HK-2 (cell line): Measurements from ENCODE around the gene NSMF.

Experiments
- DNase-seq: peaks from one replicate; pipeline ENCODE4 v3.0.0-alpha.2; 2018; ENCODE audit not compliant: unreplicated experiment

The NSMF gene

GRCh38 chr9:137447722-137448601 lies 11.2 kb downstream of the NSMF start:
- DNase-seq = no peak

DNA sequence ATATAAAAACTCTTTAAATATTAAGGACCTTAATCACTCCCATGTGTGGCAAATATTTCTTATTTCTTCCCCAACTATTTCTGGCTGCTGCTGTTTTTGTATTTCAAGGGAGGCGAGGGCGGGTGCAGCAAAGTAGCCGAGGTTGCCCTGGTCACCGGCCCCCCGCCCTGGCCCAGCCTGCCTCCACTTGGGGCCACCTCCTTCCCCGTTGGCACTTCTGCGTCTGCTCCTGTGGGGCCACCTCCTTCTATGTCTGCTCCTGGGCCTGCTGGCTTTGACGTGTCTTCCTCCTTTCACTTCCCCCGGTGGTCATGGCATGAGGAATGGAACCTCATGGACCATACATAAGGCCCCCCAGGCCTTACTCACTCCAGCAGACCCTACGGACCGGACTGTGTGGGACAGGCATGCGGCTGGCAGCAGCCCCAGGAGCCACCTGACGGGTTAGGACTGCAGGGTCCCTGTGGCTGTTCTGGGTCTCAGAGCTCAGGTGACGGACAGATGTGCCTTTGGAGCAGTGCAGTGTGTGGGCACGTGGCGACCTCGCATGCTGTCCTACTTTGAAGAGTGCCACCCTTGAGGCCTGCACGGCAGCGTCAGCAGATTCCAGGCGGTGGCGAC lies 12.2 kb downstream of the NSMF start:
- DNase-seq = no peak

GRCh38 chr9:137445930-137446431 lies 13.2 kb downstream of the NSMF start:
- DNase-seq = no peak

DNA sequence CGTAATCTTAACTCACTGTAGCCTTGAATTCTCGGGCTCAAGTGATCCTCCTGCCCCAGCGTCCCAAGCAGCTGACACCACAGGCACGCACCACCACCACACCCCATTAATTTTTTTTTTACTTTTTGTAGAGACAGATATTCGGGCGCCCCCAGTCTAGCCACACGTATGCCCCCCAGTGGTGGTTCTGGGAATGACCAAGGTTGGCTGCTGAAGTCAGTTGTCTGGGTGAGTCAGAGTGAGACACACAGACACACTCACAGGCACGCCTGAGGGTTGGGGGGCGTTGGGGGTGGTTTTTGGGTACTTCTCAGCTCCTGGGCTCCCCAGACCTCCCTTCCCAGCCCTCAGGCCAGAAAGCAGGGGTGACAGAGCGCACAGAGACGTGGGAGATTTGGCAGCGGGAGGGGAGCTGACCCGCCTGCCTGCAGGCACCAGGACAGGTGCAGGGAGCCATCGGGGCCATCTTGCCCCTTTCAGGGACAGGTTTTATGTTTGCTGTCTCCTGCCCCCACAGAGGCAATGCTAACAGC lies 13.8 kb downstream of the NSMF start:
- peak; percentile 86 for DNase-seq

DNA sequence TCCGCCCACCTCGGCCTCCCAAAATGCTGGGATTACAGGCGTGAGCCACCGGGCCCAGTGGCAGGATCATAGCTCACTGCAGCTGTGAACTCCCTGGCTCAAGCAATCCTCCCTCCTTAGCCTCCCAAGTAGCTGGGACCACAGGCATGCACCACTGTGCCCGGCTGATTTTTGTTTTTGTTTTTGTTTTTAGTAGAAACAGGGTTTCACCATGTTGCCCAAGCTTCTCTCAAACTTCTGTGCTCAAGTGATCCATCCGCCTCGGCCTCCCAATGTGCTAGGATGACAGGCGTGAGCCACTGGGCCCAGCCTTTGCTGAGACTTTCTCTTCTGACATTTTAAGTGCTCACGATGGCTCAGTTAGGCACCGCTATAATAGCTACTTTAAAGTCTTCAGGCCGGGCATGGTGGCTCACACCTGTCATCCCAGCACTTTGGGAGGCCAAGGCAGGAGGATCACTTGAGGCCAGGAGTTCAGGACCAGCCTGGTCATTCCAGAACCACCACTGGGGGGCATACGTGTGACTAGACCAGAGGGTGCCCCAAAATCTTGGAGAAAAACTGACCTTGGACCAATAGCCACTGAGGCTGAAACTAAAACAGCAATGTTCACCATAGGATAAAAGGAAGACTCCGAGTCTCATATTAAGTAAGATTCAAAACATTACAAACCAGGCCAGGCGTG lies 14.9 kb downstream of the NSMF start:
- no peak for DNase-seq

- DNase-seq = no peak
Observed at GRCh38 chr9:137441935-137442321, 17.2 kb downstream of the NSMF start.

- no peak for DNase-seq
Observed at GRCh38 chr9:137441289-137441934, 17.7 kb downstream of the NSMF start, which contains the start of gene ENTPD8. ENTPD8 (minus strand) TSS chr9:137441357; CDS start chr9:137438285, 3,072 bp downstream.

DNA sequence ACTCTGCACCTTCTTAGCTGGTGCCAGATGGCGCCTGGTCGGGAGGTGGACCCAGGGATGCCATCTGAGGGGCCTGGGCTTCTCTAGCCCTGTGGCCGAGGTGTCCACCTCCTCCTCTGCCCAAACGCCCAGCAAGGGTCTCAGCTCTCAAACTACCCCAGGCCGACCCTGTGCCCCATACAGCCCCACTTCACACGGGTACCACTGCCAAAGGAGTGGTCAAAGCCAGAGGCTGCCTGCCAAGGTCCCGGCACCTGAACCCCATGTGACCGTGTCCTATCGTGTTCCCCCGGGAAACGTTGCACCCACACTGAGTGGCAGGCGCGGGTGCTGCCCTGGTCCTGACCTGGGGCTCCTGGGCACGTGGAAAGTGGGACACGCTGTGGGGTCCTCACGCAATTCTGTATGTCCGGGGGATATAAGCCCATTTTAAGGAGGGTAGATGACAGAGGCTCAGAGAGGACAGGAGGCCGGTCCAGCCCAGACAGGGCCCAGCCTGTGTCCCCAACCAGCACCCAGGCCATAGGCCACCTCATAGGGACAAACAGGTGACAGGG lies 19.9 kb downstream of the NSMF start:
- no peak for DNase-seq

DNA sequence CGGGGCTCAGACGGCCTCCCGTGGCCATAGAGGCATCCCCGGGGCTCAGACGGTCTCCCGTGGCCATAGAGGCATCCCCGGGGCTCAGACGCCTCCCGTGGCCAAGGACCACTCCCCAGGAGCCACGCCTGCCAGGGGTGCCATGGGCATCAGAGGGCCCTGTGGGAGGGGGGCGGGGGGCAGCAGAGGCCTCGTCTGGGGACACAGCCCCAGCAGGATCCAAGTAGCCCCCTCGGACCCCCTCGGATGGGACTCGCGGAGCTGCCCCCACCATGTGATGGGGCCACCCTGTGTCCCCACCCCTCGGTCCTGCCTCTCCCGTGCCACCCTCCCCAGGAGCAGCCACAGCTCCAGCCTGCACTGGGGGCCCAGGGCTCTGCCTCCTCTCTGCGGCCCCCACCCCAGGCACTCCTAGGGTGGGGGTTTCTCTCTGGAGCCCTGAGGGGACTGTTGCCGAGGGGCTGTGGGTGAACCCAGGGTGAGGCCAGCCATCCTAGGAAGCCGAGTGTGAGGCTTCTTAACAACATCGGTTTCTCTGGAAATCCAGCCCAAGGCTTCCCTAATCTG lies 20.5 kb downstream of the NSMF start:
- no peak for DNase-seq

GRCh38 chr9:137437691-137438590 lies 21.2 kb downstream of the NSMF start:
- DNase-seq = no peak

GRCh38 chr9:137436761-137437600 lies 22.2 kb downstream of the NSMF start:
- DNase-seq = no peak

- peak; percentile 93 for DNase-seq
Observed at GRCh38 chr9:137435980-137436760, 23.0 kb downstream of the NSMF start.

- DNase-seq = no peak
Observed at GRCh38 chr9:137435381-137435891, 23.7 kb downstream of the NSMF start.

- DNase-seq = no peak
Observed at GRCh38 chr9:137434498-137435380, 24.4 kb downstream of the NSMF start.

DNA sequence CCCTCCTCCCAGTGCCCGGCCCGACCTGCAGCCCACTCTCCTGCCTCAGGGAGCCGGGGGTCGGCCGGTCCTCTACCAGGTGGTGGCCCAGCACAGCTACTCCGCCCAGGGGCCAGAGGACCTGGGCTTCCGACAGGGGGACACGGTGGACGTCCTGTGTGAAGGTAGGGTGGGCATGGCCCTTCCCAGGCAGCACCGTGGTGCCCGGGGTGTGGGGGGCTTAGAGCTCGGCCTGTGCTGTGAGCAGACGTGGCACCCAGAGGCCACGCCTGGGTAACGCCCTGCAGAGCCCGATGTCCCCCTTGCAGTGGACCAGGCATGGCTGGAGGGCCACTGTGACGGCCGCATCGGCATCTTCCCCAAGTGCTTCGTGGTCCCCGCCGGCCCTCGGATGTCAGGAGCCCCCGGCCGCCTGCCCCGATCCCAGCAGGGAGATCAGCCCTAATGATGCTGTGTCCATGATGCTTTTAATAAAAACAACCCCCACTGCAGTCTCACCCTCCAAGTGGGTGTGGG lies 25.2 kb downstream of the NSMF start:
- no peak for DNase-seq

- DNase-seq = no peak
Observed at GRCh38 chr9:137433349-137433915, 25.7 kb downstream of the NSMF start.
